GM19025 (cell line): Measurements from ENCODE around the gene ZNF750.

Source experiments
- ATAC-seq: cut with Tn5 transposase; IDR thresholded peaks from one replicate; pipeline ENCODE4 v1.9.1; 2021; ENCODE audit warnings: mild to moderate bottlenecking, low read depth, moderate library complexity; ENCODE audit not compliant: unreplicated experiment

The ZNF750 gene

GRCh38 chr17:82839617-82840292 lies at the start of gene ZNF750:
Gene ZNF750, minus strand, starts transcription at chr17:82840022. Its CDS starts 7,568 bp downstream, at chr17:82832454.
- no peak for ATAC-seq

- ATAC-seq: no peak
Observed at GRCh38 chr17:82888583-82889495, 49.0 kb upstream of the ZNF750 start.

- ATAC-seq: no peak
Observed at GRCh38 chr17:82887255-82888164, 47.7 kb upstream of the ZNF750 start.

GRCh38 chr17:82884970-82885353 lies 45.1 kb upstream of the ZNF750 start:
- no peak for ATAC-seq

GRCh38 chr17:82884341-82884969 lies 44.6 kb upstream of the ZNF750 start:
- no peak for ATAC-seq

- no peak for ATAC-seq
Observed at GRCh38 chr17:82883419-82884031, 43.7 kb upstream of the ZNF750 start.

GRCh38 chr17:82882715-82883418 lies 43.0 kb upstream of the ZNF750 start:
- no peak for ATAC-seq

- no peak for ATAC-seq
Observed at GRCh38 chr17:82881900-82882714, 42.3 kb upstream of the ZNF750 start.

GRCh38 chr17:82881324-82881823 lies 41.6 kb upstream of the ZNF750 start:
- no peak for ATAC-seq

- ATAC-seq: no peak
Observed at GRCh38 chr17:82880620-82881323, 41.0 kb upstream of the ZNF750 start.

- no peak for ATAC-seq
Observed at GRCh38 chr17:82879241-82879640, 39.4 kb upstream of the ZNF750 start.

GRCh38 chr17:82878527-82878926 lies 38.7 kb upstream of the ZNF750 start:
- no peak for ATAC-seq

- no peak for ATAC-seq
Observed at GRCh38 chr17:82876602-82877379, 37.0 kb upstream of the ZNF750 start.

- no peak for ATAC-seq
Observed at GRCh38 chr17:82876149-82876548, 36.3 kb upstream of the ZNF750 start.

GRCh38 chr17:82875407-82875856 lies 35.6 kb upstream of the ZNF750 start:
- no peak for ATAC-seq

- ATAC-seq: no peak
Observed at GRCh38 chr17:82874011-82874835, 34.4 kb upstream of the ZNF750 start.
